IMR-90 (cell line): ENCODE measurements around the gene ANTXR2. TPM values are rescaled to one million over a fixed set of nuclear protein-coding genes. Genes with fewer than 3 reads are reported as not detected.

Experiments
- ATAC-seq: fragments of 200-7000 bp; cut with Tn5 transposase; 2 replicates; pipeline ENCODE4 v1.9.1; 2020; ENCODE audit warnings: low read depth, mild to moderate bottlenecking, moderate library complexity
- BruUV-seq: library from RNA; stranded (reverse); fragments of 400-500 nt; replicated peaks from 2 replicates; lab custom pipeline; 2021; lab: Mats Ljungman, UMichigan
- CTCF ChIA-PET: fragments of 300-600 bp; formaldehyde crosslinking; extraction: SDS; loops from one replicate; lab custom pipeline; 2021; ENCODE audit warnings: antibody characterized with exemption; lab: Yijun Ruan, JAX
- POLR2A ChIA-PET: fragments of 300-600 bp; sonication (Branson Sonifier 250); formaldehyde crosslinking; loops from one replicate; lab custom pipeline; 2022; ENCODE audit warnings: antibody characterized with exemption; ENCODE audit not compliant: unreplicated experiment; lab: Charles Lee
- DNase-seq: peaks from one replicate; pipeline ENCODE4 v3.0.0; 2013
- H2AFZ ChIP-seq: replicated peaks from 2 replicates; pipeline ENCODE3; 2013; ENCODE audit warnings: low read length, mild to moderate bottlenecking; ENCODE audit not compliant: poor library complexity
- H2AK5ac ChIP-seq: 2 replicates; pipeline ENCODE4 v1.6.1; 2013; ENCODE audit warnings: low read depth, low read length, inconsistent platforms
- H2AK9ac ChIP-seq: replicated peaks from 2 replicates; pipeline ENCODE3; 2013; ENCODE audit warnings: mild to moderate bottlenecking, low read depth, low read length, moderate library complexity; ENCODE audit not compliant: poor library complexity
- H2BK120ac ChIP-seq: 2 replicates; pipeline ENCODE4 v1.6.1; 2013; ENCODE audit warnings: low read depth, low read length, inconsistent platforms
- H2BK15ac ChIP-seq: 3 replicates; pipeline ENCODE4 v1.6.1; 2013; ENCODE audit warnings: low read depth, low read length, inconsistent platforms
- H2BK20ac ChIP-seq: 2 replicates; pipeline ENCODE4 v1.6.1; 2013; ENCODE audit warnings: low read depth, mild to moderate bottlenecking, inconsistent platforms, low read length, moderate library complexity
- H2BK5ac ChIP-seq: 2 replicates; pipeline ENCODE4 v1.6.1; 2013; ENCODE audit warnings: mild to moderate bottlenecking, low read depth, low read length, inconsistent platforms; ENCODE audit not compliant: poor library complexity, severe bottlenecking
- H3K14ac ChIP-seq: replicated peaks from 2 replicates; pipeline ENCODE4 v1.6.1; 2013; ENCODE audit warnings: low read depth, low read length, inconsistent platforms
- H3K18ac ChIP-seq: 2 replicates; pipeline ENCODE4 v1.6.1; 2013; ENCODE audit warnings: low read depth, low read length, control low read depth
- H3K23ac ChIP-seq: 2 replicates; pipeline ENCODE4 v1.6.1; 2013; ENCODE audit warnings: low read depth, low read length, inconsistent platforms
- H3K27ac ChIP-seq: 2 replicates; pipeline ENCODE4 v1.5.1; 2013; ENCODE audit warnings: mild to moderate bottlenecking, control low read depth, low read length; ENCODE audit not compliant: insufficient read depth
- H3K27me3 ChIP-seq: 2 replicates; pipeline ENCODE4 v1.6.1; 2013; ENCODE audit warnings: low read length; ENCODE audit not compliant: control insufficient read depth, insufficient read depth
- H3K36me3 ChIP-seq: 2 replicates; pipeline ENCODE4 v1.6.1; 2013; ENCODE audit warnings: low read length, mixed read lengths; ENCODE audit not compliant: control insufficient read depth, insufficient read depth
- H3K4ac ChIP-seq: 2 replicates; pipeline ENCODE4 v1.6.1; 2013; ENCODE audit warnings: low read depth, low read length, inconsistent platforms
- H3K4me1 ChIP-seq: 2 replicates; pipeline ENCODE4 v1.6.1; 2013; ENCODE audit warnings: low read length, mixed read lengths; ENCODE audit not compliant: control insufficient read depth, insufficient read depth
- H3K4me2 ChIP-seq: 2 replicates; pipeline ENCODE4 v1.6.1; 2013; ENCODE audit warnings: low read depth, mild to moderate bottlenecking, control low read depth, low read length, moderate library complexity
- H3K4me3 ChIP-seq: 2 replicates; pipeline ENCODE4 v1.5.1; 2013; ENCODE audit warnings: low read depth, mild to moderate bottlenecking, control low read depth, low read length, moderate library complexity; ENCODE audit not compliant: insufficient read depth
- H3K56ac ChIP-seq: 2 replicates; pipeline ENCODE4 v1.6.1; 2013; ENCODE audit warnings: low read length, inconsistent platforms; ENCODE audit not compliant: insufficient read depth; ENCODE audit errors: extremely low read depth
- H3K79me1 ChIP-seq, 2 experiments: 2 replicates each; pipeline ENCODE4 v1.6.1; 2013; ENCODE audit warnings: low read length in 2 of 2, inconsistent platforms in 1 of 2, low read depth in 1 of 2
- H3K9ac ChIP-seq: 2 replicates; pipeline ENCODE4 v1.6.1; 2013; ENCODE audit warnings: low read depth, low read length, control low read depth
- H3K9me1 ChIP-seq: 2 replicates; pipeline ENCODE4 v1.6.1; 2013; ENCODE audit warnings: low read length, inconsistent platforms; ENCODE audit not compliant: insufficient read depth
- H3K9me3 ChIP-seq: 2 replicates; pipeline ENCODE4 v1.6.1; 2013; ENCODE audit warnings: low read length; ENCODE audit not compliant: control insufficient read depth, insufficient read depth
- H4K20me1 ChIP-seq: 2 replicates; pipeline ENCODE4 v1.6.1; 2013; ENCODE audit warnings: low read length, inconsistent platforms; ENCODE audit not compliant: insufficient read depth
- H4K5ac ChIP-seq: 2 replicates; pipeline ENCODE4 v1.6.1; 2013; ENCODE audit warnings: mild to moderate bottlenecking, low read depth, low read length, control low read depth
- H4K8ac ChIP-seq, 2 experiments: 2 replicates each; pipeline ENCODE4 v1.6.1; 2013; ENCODE audit warnings: low read depth in 2 of 2, low read length in 2 of 2, control low read depth in 1 of 2, inconsistent platforms in 1 of 2
- H4K91ac ChIP-seq: 2 replicates; pipeline ENCODE4 v1.6.1; 2013; ENCODE audit warnings: low read depth, low read length, inconsistent platforms; ENCODE audit not compliant: insufficient read depth
- CHD1 ChIP-seq: IDR thresholded peaks from 2 replicates; pipeline ENCODE4 v1.6.1; 2012; ENCODE audit warnings: low read depth, low read length, improper control_type of control experiment
- CTCF ChIP-seq: conservative IDR thresholded peaks from 2 replicates; pipeline ENCODE4 v1.5.1; 2012; ENCODE audit warnings: mild to moderate bottlenecking, low read depth, low read length, improper control_type of control experiment
- ELK1 ChIP-seq: fragments of 150-350 bp; IDR thresholded peaks from 2 replicates; pipeline ENCODE4 v1.6.1; 2016; ENCODE audit warnings: low read depth, mild to moderate bottlenecking, low read length, moderate library complexity, borderline replicate concordance
- FOS ChIP-seq: fragments of 150-350 bp; IDR thresholded peaks from 2 replicates; pipeline ENCODE4 v1.6.1; 2016; ENCODE audit warnings: low read depth, low read length
- MAFK ChIP-seq: IDR thresholded peaks from 2 replicates; pipeline ENCODE4 v1.6.1; 2012; ENCODE audit warnings: low read depth, low read length, improper control_type of control experiment
- NFE2L2 ChIP-seq: fragments of 150-350 bp; IDR thresholded peaks from 2 replicates; pipeline ENCODE4 v1.6.1; 2016; ENCODE audit warnings: low read depth, mild to moderate bottlenecking, low read length
- POLR2A ChIP-seq: IDR thresholded peaks from 2 replicates; pipeline ENCODE4 v1.6.1; 2012; ENCODE audit warnings: mild to moderate bottlenecking, low read depth, low read length
- USF2 ChIP-seq: fragments of 150-350 bp; IDR thresholded peaks from 2 replicates; pipeline ENCODE4 v1.6.1; 2017; ENCODE audit warnings: mild to moderate bottlenecking, antibody characterized with exemption, low read length, low read depth
- WGBS, 2 experiments: methylation state at CpG; one replicate each; pipeline versions ENCODE4 v1.1.5 to v1.1.7; 2013; ENCODE audit warnings: missing lambda C conversion rate in 2 of 2; ENCODE audit not compliant: insufficient read length in 1 of 2; ENCODE audit errors: extremely low coverage in 2 of 2; 5-methylcytosine and 5-hydroxymethylcytosine counted together
- dilution Hi-C: fragments of 300-500 bp; cut with HindIII; formaldehyde crosslinking; loops from one replicate; pipeline ENCODE4 v1.14.3; 2018; ENCODE audit warnings: low sequenced_read_pairs; ENCODE audit not compliant: unreplicated experiment
- in situ Hi-C: fragments of 300-500 bp; cut with MboI; formaldehyde crosslinking; loops from 3 replicates; pipeline ENCODE4 v1.14.3; 2019; ENCODE audit warnings: low sequenced_read_pairs, inconsistent platforms, mixed read lengths
- intact Hi-C: fragments of 100-400 bp; cut with micrococcal nuclease; formaldehyde crosslinking; loops from 2 replicates; pipeline ENCODE4 v1.10.0; 2022
- polyA plus RNA-seq, 3 experiments: library from polyadenylated mRNA; depleted of rRNA; stranded (reverse); fragments of >200 nt; gene quantifications; 2 replicates each; pipeline ENCODE4 v1.2.3, GENCODE V29; 2012; ENCODE audit warnings: low replicate concordance in 1 of 3
- total RNA-seq: library from RNA; depleted of rRNA; stranded (reverse); fragments of >200 nt; gene quantifications from 2 replicates; pipeline ENCODE4 v1.2.3, GENCODE V29; 2012

The ANTXR2 gene
- total and polyA plus RNA-seq, 2 of the 4 experiments (the other 2 are of a cell fraction) = 46.8 to 88.5 TPM

GRCh38 chr4:80096175-80096850 lies 23.3 kb upstream of the ANTXR2 start:
- Histone ChIP-seq H3K4me2 (no peak overlapping the region), H2BK5ac (no peak overlapping the region), H3K4me3 (no peak overlapping the region), H2AFZ (no peak overlapping the region), H4K91ac (no peak overlapping the region), H3K79me1 (no peaks in the 10 kb centered on the region), H3K23ac (no peak overlapping the region), H4K8ac (no peak overlapping the region), H2BK20ac (no peak overlapping the region), H3K27ac (no peak overlapping the region), H4K20me1 (no peaks in the 10 kb centered on the region), H4K5ac (no peak overlapping the region), H2AK5ac (no peak overlapping the region), H3K9me1 (no peaks in the 10 kb centered on the region; the same call in 1 of the 2 replicates), H3K4ac (no peak overlapping the region), H3K4me1 (peaks cover 4% of the 10 kb centered on the region), H2BK15ac (no peak overlapping the region; the same call in 2 of the 3 replicates), H3K27me3 (no peaks in the 10 kb centered on the region), H3K9ac (no peak overlapping the region), H3K18ac (no peak overlapping the region), H3K56ac (no peak overlapping the region), H3K14ac (no peak overlapping the region), H2BK120ac (no peak overlapping the region), H2AK9ac (no peak overlapping the region), H3K9me3 (no peaks in the 10 kb centered on the region), H3K36me3 (no peaks in the 10 kb centered on the region)
- ChIA-PET POLR2A (no interaction called here), CTCF (no interaction called here)
- no peak for ATAC-seq
- DNase-seq = no peak
- in situ Hi-C loops = no loop called here
- TF ChIP-seq CHD1 (no peak), FOS (no peak), POLR2A (no peak), USF2 (no peak), NFE2L2 (no peak), MAFK (peak; percentile 68), ELK1 (no peak), CTCF (no peak)
- intact Hi-C loops = no loop called here
- WGBS, 2 experiments = no CpG with 5 or more reads among the region's 4 CpGs
- no TSS peak for BruUV-seq
- dilution Hi-C loops = no loop called here
